ENCODE results near the gene CITED4. TPM values are rescaled to one million over a fixed set of nuclear protein-coding genes. Genes with fewer than 3 reads are reported as not detected.
A peak's percentile ranks its signal among the peaks of the same experiment; 100 is the strongest.

Gene CITED4
- total RNA-seq, 1 donor from 2014 or later = 30.5 TPM

DNA sequence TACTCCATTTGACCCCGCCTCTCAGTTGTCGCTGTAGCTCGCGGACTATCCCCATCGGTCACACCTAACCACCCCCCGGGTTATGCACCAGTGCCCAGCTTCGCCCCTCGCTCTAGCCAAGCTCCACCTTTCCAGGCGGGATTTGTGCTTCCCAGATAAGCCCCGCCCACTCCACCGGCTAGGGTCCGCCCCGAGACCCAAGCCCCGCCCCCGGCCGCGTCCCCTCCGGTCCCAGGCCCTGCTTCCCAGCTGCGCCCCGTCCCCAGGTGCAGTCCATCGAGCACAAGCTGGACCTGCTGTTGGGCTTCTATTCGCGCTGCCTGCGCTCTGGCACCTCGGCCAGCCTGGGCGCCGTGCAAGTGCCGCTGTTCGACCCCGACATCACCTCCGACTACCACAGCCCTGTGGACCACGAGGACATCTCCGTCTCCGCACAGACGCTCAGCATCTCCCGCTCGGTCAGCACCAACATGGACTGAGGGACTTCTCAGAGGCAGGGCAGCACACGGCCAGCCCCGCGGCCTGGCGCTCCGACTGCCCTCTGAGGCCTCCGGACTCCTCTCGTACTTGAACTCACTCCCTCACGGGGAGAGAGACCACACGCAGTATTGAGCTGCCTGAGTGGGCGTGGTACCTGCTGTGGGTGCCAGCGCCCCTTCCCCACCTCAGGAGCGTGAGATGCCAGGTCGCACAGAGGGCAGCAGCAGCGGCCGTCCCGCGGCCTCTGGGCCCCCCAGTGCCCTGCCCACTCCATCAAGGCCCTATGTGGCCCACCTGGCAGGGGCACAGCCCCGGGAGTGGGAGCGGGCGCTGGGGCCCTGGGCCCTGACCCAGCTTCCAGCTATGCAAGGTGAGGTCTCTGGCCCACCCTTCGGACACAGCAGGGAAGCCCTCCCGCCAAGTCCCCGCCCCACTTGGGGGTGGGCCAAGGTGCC is 23.9 kb downstream of the CITED4 start:
- peak; percentile 86 for DNase-seq (ENCODE audit: low spot score)
- no peak overlapping the region for H3K27ac Mint-ChIP-seq (ENCODE audit: unreplicated experiment)
- no peaks in the 10 kb centered on the region for H3K4me1 Mint-ChIP-seq (ENCODE audit: low read depth)

DNA sequence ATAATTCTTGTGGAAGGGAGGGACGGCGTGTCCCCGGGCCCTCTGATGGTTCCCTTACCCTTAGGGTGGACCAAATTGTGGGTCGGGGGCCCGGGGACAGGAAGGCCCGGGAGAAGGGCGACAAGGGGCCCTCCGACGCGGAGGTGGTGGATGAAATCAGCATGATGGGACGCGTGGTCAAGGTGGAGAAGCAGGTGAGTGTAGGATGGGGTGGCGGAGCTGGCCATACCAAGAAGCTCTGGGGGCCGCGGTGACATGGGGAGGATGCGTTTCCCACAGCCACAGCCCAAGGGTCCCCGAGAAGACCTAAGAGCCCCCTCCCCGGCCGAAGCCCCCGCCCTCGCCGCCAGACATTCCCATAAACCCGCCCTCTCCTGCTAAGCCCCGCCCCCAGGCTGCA is 24.6 kb downstream of the CITED4 start:
- peaks cover 3% of the 10 kb centered on the region for H3K9me3 Mint-ChIP-seq (ENCODE audit: low read depth)
- H3K4me3 Mint-ChIP-seq (ENCODE audit: unreplicated experiment) = no peak overlapping the region
- H3K27ac Mint-ChIP-seq (ENCODE audit: unreplicated experiment) = no peak overlapping the region
- TF ChIP-seq, protein P1, sequence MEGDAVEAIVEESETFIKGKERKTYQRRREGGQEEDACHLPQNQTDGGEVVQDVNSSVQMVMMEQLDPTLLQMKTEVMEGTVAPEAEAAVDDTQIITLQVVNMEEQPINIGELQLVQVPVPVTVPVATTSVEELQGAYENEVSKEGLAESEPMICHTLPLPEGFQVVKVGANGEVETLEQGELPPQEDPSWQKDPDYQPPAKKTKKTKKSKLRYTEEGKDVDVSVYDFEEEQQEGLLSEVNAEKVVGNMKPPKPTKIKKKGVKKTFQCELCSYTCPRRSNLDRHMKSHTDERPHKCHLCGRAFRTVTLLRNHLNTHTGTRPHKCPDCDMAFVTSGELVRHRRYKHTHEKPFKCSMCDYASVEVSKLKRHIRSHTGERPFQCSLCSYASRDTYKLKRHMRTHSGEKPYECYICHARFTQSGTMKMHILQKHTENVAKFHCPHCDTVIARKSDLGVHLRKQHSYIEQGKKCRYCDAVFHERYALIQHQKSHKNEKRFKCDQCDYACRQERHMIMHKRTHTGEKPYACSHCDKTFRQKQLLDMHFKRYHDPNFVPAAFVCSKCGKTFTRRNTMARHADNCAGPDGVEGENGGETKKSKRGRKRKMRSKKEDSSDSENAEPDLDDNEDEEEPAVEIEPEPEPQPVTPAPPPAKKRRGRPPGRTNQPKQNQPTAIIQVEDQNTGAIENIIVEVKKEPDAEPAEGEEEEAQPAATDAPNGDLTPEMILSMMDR (IDR thresholded peaks at IDR 0.05) = no peak
- no peaks in the 10 kb centered on the region for H3K27me3 Mint-ChIP-seq (ENCODE audit: low read depth)
- peaks cover 12% of the 10 kb centered on the region for H3K36me3 Mint-ChIP-seq (ENCODE audit: low read depth)
- DNase-seq (ENCODE audit: low spot score) = peak; percentile 75
- H3K4me1 Mint-ChIP-seq (ENCODE audit: low read depth) = no peaks in the 10 kb centered on the region

More for the DNA sequence above, 23.9 kb downstream of the CITED4 start:
- Mint-ChIP-seq H3K27me3 (ENCODE audit: low read depth) (no peaks in the 10 kb centered on the region), H3K4me3 (ENCODE audit: unreplicated experiment) (no peak overlapping the region), H3K36me3 (ENCODE audit: low read depth) (peaks cover 12% of the 10 kb centered on the region), H3K9me3 (ENCODE audit: low read depth) (peaks cover 6% of the 10 kb centered on the region)
- TF ChIP-seq, protein P1 (IDR thresholded peaks at IDR 0.05) = no peak

DNA sequence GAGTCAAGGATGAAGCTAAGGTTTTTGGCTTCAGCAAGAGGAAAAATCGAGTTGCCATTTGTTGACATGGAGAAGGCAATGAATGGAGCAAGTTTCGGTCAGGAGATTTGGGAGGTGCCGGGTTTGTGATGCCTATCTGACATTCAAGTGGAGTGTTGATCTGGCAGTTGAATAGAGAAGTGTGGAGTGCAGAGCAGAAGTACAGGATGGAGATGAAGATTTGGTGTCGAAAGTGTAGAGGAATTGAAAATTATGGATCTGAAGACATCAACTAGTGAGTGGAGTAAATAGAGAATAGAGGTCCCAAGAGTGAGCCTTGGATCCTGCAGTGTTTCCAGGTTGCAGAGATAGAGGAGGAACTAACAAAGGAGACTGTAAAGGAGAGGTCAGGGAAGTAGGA is 25.9 kb downstream of the CITED4 start:
- no peak for DNase-seq (ENCODE audit: low spot score)
- Mint-ChIP-seq H3K9me3 (ENCODE audit: low read depth) (no peaks in the 10 kb centered on the region), H3K27ac (ENCODE audit: unreplicated experiment) (no peak overlapping the region), H3K4me3 (ENCODE audit: unreplicated experiment) (no peak overlapping the region), H3K4me1 (ENCODE audit: low read depth) (no peaks in the 10 kb centered on the region), H3K27me3 (ENCODE audit: low read depth) (no peaks in the 10 kb centered on the region), H3K36me3 (ENCODE audit: low read depth) (peaks cover 9% of the 10 kb centered on the region)
- TF ChIP-seq, protein P1 (IDR thresholded peaks at IDR 0.05) = no peak

DNA sequence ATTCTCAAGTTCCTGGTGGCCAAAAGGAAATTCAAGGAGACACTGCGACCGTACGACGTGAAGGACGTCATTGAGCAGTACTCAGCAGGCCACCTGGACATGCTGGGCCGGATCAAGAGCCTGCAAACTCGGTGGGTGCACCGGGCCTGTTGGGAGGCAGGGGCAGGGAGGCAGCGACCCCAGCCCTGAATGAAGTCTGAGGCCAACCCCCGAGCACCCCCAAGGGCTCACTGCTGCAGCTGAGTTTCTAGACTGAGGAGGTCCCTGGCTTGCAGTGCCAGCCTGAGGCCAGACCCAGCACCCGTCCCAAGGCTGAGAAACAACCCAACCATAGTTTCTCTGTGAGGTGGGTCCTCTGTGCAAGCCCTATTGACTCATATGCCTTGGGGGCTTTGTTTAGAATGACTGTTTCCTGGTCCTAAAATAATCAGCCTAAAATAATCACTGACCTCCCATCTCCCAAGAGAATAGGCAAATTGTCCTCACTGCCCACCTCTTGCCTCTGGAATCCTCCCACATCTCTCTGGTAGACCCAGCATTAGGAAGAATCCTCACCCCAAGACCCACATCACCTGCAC is 27.1 kb downstream of the CITED4 start:
- TF ChIP-seq, protein P1 (IDR thresholded peaks at IDR 0.05) = no peak
- Mint-ChIP-seq H3K27ac (ENCODE audit: unreplicated experiment) (no peak overlapping the region), H3K27me3 (ENCODE audit: low read depth) (no peaks in the 10 kb centered on the region), H3K4me1 (ENCODE audit: low read depth) (no peaks in the 10 kb centered on the region), H3K36me3 (ENCODE audit: low read depth) (peaks cover 9% of the 10 kb centered on the region), H3K9me3 (ENCODE audit: low read depth) (no peaks in the 10 kb centered on the region), H3K4me3 (ENCODE audit: unreplicated experiment) (no peak overlapping the region)
- peak; percentile 54 for DNase-seq (ENCODE audit: low spot score)

DNA sequence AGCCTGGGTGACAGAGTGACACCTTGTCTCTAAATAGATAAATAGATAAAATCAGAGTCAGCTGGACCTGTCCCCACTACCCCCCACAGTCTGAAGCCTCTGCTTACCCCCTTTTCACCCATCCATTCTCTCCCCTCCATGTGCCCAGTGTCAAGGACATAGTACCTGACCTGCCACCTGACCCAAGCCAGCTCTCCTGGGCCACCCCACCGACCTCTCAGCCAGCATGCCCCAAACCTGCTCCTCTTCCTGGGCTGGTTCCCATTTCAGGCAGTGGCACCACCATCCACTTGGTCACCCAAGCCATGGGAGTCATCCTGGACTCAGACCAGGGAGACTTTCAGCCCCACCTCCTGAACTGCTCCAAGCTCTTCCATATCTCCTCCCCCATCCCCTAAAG is 28.2 kb downstream of the CITED4 start:
- no peaks in the 10 kb centered on the region for H3K4me1 Mint-ChIP-seq (ENCODE audit: low read depth)
- H3K36me3 Mint-ChIP-seq (ENCODE audit: low read depth) = peaks cover 6% of the 10 kb centered on the region
- H3K27ac Mint-ChIP-seq (ENCODE audit: unreplicated experiment) = no peak overlapping the region

More for the DNA sequence above, 28.2 kb downstream of the CITED4 start:
- TF ChIP-seq, protein P1 (IDR thresholded peaks at IDR 0.05) = no peak
- peak; percentile 62 for DNase-seq (ENCODE audit: low spot score)
- no peaks in the 10 kb centered on the region for H3K27me3 Mint-ChIP-seq (ENCODE audit: low read depth)
- H3K4me3 Mint-ChIP-seq (ENCODE audit: unreplicated experiment) = no peak overlapping the region
- no peaks in the 10 kb centered on the region for H3K9me3 Mint-ChIP-seq (ENCODE audit: low read depth)

All from chondrocyte (in vitro differentiated cells).